ENCODE results near the gene NIN.

DNA sequence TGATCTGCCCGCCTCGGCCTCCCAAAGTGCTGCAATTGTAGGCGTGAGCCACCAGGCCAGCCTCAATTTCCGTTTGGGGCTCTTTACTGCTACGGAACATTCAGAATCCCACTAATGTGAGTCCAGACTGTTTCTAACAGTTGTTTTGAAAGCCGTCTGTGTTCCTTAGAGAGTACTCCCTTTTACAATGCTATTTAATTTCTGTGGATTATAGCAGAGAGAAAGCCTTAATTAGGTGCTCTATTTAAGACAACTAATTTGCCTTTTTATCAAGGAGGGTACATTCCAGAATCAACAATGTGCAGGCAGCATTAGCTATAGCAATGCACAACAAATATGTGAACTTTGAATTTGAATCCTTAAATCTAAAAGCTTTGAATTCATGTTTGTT lies 160.1 kb downstream of the NIN start:
- TF ChIP-seq, protein P1, sequence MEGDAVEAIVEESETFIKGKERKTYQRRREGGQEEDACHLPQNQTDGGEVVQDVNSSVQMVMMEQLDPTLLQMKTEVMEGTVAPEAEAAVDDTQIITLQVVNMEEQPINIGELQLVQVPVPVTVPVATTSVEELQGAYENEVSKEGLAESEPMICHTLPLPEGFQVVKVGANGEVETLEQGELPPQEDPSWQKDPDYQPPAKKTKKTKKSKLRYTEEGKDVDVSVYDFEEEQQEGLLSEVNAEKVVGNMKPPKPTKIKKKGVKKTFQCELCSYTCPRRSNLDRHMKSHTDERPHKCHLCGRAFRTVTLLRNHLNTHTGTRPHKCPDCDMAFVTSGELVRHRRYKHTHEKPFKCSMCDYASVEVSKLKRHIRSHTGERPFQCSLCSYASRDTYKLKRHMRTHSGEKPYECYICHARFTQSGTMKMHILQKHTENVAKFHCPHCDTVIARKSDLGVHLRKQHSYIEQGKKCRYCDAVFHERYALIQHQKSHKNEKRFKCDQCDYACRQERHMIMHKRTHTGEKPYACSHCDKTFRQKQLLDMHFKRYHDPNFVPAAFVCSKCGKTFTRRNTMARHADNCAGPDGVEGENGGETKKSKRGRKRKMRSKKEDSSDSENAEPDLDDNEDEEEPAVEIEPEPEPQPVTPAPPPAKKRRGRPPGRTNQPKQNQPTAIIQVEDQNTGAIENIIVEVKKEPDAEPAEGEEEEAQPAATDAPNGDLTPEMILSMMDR (IDR thresholded peaks at IDR 0.05; ENCODE audit: poor library complexity, severe bottlenecking): no peak
- TF ChIP-seq EZH2 (IDR thresholded peaks at IDR 0.05; ENCODE audit: borderline replicate concordance, insufficient read depth, low read length, poor library complexity, severe bottlenecking): no peak
- TF ChIP-seq EP300 (conservative IDR thresholded peaks at IDR 0.05; ENCODE audit: poor library complexity, severe bottlenecking): no peak
- TF ChIP-seq REST (IDR thresholded peaks at IDR 0.05; ENCODE audit: borderline replicate concordance): no peak
- no peak for TF ChIP-seq POLR2AphosphoS5 (IDR thresholded peaks at IDR 0.05)
- TF ChIP-seq MXI1 (conservative IDR thresholded peaks at IDR 0.05; ENCODE audit: poor library complexity, severe bottlenecking): no peak
- TF ChIP-seq RAD21 (conservative IDR thresholded peaks at IDR 0.05): no peak
